GM19324 (cell line): ENCODE measurements around the gene LRRC31.

ENCODE experiments used
- ATAC-seq: cut with Tn5 transposase; IDR thresholded peaks from one replicate; pipeline ENCODE4 v1.9.1; 2021; ENCODE audit warnings: mild to moderate bottlenecking, moderate library complexity; ENCODE audit not compliant: unreplicated experiment, low FRiP score

LRRC31 gene

GRCh38 chr3:169865176-169865767 lies 4.5 kb downstream of the LRRC31 start:
- no peak for ATAC-seq

GRCh38 chr3:169864270-169864669 lies 5.5 kb downstream of the LRRC31 start:
- no peak for ATAC-seq

GRCh38 chr3:169863458-169863899 lies 6.3 kb downstream of the LRRC31 start:
- ATAC-seq, result no peak

GRCh38 chr3:169861871-169862270 lies 7.9 kb downstream of the LRRC31 start:
- no peak for ATAC-seq

- no peak for ATAC-seq
Measured at GRCh38 chr3:169857811-169858210, 11.9 kb downstream of the LRRC31 start.

- ATAC-seq, result no peak
Measured at GRCh38 chr3:169855514-169855913, 14.2 kb downstream of the LRRC31 start.

- ATAC-seq, result no peak
Measured at GRCh38 chr3:169850618-169851017, 19.1 kb downstream of the LRRC31 start.

- ATAC-seq, result no peak
Measured at GRCh38 chr3:169848741-169849140, 21.0 kb downstream of the LRRC31 start.

GRCh38 chr3:169847896-169848295 lies 21.8 kb downstream of the LRRC31 start:
- no peak for ATAC-seq

- ATAC-seq, result peak; percentile 57
Measured at GRCh38 chr3:169846458-169847193, 23.1 kb downstream of the LRRC31 start.

GRCh38 chr3:169842960-169843359 lies 26.8 kb downstream of the LRRC31 start:
- no peak for ATAC-seq

GRCh38 chr3:169841171-169841570 lies 28.6 kb downstream of the LRRC31 start:
- ATAC-seq, result no peak

- no peak for ATAC-seq
Measured at GRCh38 chr3:169838511-169839030, 31.2 kb downstream of the LRRC31 start.

- ATAC-seq, result no peak
Measured at GRCh38 chr3:169836942-169837275, 32.8 kb downstream of the LRRC31 start.

- peak; percentile 79 for ATAC-seq
Measured at GRCh38 chr3:169836078-169836941, 33.4 kb downstream of the LRRC31 start.

- ATAC-seq, result no peak
Measured at GRCh38 chr3:169835533-169835932, 34.2 kb downstream of the LRRC31 start.

- ATAC-seq, result no peak
Measured at GRCh38 chr3:169827712-169828111, 42.0 kb downstream of the LRRC31 start.

- ATAC-seq, result no peak
Measured at GRCh38 chr3:169825316-169825715, 44.4 kb downstream of the LRRC31 start.

- no peak for ATAC-seq
Measured at GRCh38 chr3:169822983-169823382, 46.8 kb downstream of the LRRC31 start.

- ATAC-seq, result no peak
Measured at GRCh38 chr3:169822540-169822939, 47.2 kb downstream of the LRRC31 start.

- no peak for ATAC-seq
Measured at GRCh38 chr3:169822091-169822490, 47.6 kb downstream of the LRRC31 start.
